Stimulated activated CD4-positive, alpha-beta T cell treated with anti-CD3 and anti-CD28 coated beads, TNF-alpha, amount 100 ng/mL, for 4 hours (primary cell): ENCODE data around the gene ANAPC2.

Experiments used
- DNase-seq, 3 experiments: peaks; one replicate each; pipeline ENCODE4 v3.0.0-alpha.2; 2020; ENCODE audit warnings: low read depth in 3 of 3

ANAPC2 gene

DNA sequence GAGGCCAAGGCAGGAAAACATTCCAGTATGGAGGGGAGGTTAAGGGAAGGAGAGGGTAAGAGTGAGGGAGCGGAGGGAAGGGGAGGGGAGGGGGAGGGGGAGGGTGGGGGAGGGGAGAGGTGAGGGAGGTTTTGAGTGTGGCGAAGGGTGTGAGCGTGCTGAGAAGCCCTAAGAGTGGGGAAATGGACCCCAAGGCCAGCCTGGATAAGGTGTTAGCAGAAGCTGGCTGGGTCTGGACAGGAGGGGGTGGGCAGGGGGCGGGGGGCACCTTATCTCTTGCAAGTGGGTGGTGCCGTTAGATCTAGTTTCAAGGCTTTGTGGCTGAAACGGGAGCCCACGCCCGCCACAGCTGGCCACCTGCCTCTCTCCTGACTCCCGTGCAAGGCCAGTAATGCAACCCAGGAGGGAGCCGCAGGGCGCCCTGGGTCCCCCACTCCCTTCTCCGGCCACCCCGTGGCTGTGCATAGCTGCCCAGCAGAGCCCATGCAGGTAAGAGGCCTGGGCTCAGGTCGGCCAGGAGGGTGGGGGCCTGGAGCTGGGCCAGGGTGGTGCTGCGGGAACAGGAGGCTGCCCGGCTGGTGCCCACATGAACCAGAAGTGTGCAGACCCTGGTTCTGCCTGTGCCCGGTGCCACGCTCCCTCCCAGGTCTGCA is 39.6 kb upstream of the ANAPC2 start:
- no peak for DNase-seq

DNA sequence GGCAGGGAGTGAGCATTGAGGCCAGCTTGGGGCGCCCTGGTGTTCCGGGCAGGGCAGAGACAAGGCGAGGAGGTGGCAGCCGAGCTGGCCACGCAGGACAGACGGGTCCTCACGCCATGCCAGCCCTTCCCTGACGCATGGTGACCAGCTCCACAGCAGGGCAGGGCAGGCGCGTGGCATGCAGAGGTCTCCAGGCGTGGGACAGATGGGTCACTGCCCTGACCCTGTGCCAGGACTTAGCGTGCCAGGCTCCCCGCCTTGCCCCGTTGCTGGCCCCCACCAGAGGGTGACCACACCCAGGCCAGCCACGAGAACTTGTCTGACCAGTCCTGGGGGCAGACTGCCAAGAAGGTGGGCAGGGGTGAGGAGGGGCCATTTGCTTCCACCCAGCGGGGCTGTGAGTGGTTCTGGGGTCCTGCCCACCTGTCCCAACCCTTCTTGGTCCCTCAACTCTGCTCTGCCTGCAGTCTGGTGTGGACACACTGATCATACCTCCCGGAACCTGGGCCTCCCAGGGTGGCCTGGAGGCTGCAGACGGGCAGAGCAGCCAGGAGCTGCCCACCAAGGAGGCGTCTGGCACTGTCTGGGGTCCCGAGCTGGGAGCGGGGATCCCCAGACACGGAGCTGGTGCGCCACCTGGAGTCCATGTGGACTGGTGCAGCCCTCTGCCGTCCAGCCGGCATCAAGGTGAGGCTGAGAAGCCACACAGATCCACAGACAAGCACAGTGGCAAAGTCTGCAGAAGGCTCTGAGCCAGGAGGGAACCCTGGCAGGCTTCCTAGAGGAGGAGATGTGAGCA is 38.9 kb upstream of the ANAPC2 start, which contains the start of gene RNF224:
RNF224 (plus strand) TSS at position 449 of the 799 bp plus-strand sequence. CDS start 834 bp downstream, outside the sequence.
- peak; percentile 65 to 71 (median 67) for DNase-seq

GRCh38 chr9:137226338-137227053 is 38.1 kb upstream of the ANAPC2 start:
- DNase-seq: no peak

DNA sequence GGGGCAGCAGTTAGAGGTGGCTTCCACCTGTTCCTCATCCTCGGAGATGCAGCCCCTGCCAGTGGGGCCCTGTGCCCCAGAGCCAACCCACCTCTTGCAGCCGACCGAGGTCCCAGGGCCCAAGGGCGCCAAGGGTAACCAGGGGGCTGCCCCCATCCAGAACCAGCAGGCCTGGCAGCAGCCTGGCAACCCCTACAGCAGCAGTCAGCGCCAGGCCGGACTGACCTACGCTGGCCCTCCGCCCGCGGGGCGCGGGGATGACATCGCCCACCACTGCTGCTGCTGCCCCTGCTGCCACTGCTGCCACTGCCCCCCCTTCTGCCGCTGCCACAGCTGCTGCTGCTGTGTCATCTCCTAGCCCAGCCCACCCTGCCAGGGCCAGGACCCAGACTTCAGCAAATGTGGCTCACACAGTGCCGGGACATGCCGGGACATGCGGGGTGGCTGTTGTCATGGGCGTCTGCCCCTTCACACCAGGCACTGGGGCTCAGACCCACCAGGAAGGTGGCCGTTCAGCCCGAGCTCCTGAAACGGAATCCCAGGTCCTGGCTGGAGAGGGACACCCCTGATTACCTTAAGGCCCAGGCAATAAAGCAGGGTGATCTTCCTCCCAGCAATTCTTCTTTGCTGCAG is 37.5 kb upstream of the ANAPC2 start:
- no peak for DNase-seq

DNA sequence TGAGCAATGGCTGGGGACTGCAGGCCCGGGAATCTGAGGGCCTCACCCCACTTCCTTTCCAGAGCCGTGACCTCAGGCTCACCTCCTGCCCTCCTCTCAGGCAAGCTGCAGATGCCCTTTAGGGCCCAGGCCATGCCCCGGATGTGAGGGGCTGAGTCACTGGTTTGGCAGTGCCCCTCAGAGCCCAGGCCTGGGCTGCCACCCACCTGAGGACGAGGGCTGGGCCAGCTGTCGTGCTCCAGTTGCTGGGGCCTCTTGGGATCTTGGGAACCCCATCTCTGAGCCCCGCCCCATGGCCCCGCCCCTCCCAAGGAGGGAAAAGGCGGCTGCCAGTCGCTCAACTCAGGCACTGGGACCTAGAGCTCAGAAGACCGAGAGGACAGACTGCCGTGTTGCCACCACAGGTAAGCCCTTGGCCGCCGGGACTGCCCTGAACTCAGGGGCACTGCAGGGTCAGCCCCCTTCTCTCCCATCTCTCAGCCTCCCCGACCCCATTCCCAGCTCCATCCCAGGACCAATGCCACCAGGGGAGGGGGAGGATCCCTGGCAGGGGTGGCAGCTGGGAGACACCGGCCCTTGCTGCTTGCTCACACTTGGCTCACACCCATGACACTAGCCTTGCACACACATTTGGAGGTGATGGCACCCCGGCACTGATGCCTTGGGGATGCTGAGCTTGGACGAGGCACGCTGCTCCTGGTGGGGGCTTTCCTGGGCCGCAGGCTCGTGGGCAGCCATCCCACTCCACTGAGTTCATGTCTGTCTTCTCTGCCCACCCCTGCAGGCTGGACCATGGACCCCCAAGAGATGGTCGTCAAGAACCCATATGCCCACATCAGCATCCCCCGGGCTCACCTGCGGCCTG is 36.7 kb upstream of the ANAPC2 start, which contains the start of gene CYSRT1:
CYSRT1 (plus strand) TSS at position 345 of the 865 bp plus-strand sequence; CDS start at position 793, 448 bp downstream.
- no peak for DNase-seq

- DNase-seq: peak; percentile 98 to 99 (median 98)
Measured at GRCh38 chr9:137223078-137223970, 35.0 kb upstream of the ANAPC2 start.

DNA sequence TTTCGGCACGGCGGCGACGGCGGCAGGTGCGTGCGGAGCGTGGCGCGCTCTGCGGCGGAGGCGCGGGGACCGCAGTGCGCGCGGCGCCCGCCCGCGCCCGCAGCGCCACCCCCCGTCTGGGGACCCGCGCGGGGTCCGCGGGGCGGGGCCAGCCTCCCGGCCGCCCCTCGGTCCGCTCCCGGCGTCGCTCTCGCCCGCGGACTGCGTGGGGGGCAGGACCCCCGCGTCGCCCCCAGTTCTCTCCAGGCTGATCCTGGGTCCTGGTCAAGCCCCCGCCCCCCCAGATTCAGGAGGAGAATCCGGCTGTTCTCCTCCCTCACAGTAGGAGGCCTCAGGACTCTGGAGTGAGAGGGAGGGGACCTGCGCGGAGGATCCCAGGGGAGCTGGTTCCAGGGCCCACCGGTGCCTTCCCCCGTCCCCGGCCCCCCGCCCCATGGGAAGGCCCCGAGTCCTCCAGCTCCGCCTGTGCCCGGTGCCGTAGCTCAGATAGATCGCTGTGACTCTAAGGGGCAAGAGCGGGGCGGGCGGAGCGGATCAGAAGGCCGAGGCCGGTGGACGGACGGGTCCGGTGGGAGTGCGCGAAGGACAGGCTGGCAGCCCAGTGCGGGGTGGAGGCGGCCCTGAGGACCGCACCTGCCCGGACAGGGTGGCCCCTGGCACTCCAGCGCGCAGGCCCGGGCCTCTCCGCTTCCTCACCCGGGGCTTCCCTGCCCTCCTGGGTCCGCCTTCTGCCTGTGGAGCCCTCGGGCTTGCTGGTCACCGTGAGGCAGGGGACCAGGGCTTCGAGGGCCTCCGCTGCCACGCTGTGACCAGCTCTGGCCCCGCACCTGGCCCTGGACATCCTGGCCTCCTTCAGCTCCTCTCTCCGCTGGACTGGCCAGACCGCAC is 34.1 kb upstream of the ANAPC2 start, which contains the start of gene RNF208:
RNF208 (minus strand) TSS at position 51 of the 888 bp plus-strand sequence. CDS start 1,028 bp downstream, outside the sequence.
- DNase-seq: no peak

GRCh38 chr9:137221506-137222111 is 33.2 kb upstream of the ANAPC2 start:
- no peak for DNase-seq

GRCh38 chr9:137221095-137221505 is 32.7 kb upstream of the ANAPC2 start:
- DNase-seq: no peak

- no peak for DNase-seq
Measured at GRCh38 chr9:137220317-137221094, 32.1 kb upstream of the ANAPC2 start.

DNA sequence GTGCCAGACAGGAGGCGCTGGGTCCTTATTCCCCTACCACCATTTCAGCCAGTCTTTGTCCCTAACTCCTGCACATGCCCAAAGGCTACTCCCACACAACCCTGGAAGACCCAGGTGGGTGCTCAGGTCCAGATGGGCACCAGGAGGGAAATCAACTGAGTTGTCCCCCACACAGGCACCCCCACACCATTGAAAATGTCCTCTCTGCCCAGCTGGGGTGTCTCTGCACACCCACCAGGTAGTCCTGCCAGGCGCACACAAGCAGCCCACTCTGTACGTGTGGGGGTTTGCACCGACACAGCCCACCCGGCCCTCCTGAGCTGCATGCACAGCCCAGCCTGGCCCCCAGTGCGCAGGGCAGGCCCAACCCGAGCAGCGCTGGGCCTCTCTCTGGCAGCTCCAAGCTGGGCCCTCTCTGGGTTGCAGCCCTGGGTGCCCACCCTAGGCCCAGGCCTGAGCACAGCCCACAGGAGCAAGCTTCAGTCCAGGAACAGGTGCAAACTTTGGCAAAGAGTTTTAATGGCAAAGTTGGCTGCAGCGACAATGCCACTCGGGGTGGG is 31.5 kb upstream of the ANAPC2 start:
- no peak for DNase-seq

DNA sequence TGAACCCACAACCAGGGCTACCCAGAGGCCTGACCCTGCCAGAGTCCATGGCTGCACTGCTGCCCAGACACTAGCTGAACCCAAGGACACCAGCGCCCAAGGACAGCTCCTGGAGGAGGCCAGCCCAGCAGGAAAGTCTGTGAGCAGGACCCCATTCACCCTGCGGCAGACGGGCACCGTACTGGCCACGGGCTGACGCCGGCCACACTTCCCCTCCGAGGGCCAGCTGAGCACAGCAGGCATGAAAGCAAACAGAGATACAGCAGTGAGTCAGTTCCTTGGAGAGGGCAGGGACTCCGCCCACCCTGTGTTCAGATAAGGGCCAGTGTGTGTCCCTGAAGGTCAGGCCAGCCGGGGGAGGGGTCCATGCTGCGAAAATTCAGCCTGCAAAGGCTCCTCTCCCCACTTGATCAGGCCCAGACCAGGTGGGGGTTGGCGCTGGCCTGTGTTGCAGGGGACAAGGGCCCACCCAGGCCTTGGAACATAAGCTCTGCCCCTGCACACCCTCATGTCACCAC is 30.5 kb upstream of the ANAPC2 start:
- no peak for DNase-seq

- no peak for DNase-seq
Measured at GRCh38 chr9:137218212-137218753, 29.9 kb upstream of the ANAPC2 start.

GRCh38 chr9:137217276-137218211 is 29.2 kb upstream of the ANAPC2 start:
- DNase-seq: no peak

DNA sequence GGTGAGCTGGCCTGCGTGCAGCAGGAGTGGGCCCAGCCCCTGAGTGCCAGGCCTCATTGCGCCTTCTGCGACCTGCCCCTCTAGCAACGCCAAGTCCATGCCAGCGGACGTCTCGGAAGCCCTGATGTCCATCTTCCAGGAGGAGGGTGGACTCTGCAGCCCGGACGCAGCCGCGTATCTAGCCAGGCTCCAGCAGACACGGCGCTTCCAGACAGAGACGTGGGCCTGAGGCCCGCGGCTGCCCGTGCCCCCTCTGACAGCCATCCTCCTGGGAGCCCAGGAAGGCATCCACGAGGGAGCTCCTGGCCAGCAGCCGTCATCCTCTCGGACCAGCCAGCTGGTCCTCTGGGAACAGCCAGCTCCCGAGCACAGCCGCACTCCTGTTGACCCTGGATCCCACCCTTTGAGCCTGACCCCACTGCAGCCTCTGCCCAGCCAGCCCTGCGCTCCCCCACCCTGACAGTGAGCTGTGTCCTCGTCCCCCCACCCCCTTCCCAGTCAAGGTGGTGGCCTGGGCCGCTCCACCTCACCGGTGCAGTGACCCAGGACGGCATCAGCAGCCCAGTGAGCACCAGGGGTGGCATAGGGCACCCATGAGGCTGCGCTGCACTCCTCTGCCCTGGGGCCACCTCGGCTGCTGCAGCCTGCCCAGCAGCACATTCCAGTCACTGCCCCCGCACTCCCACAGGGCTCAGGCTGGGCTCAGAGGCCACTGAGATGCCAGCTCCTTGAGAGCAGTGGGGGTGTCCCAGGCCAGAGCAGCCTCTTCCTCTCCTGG is 28.0 kb upstream of the ANAPC2 start:
- DNase-seq: no peak
